Hematopoietic multipotent progenitor cell treated with erythropoietin and hydrocortisone succinate and interleukin-3 and kit ligand, for 15 days (in vitro differentiated cells): Measurements from ENCODE around the gene REXO4.
A peak's percentile ranks its signal among the peaks of the same experiment; 100 is the strongest.
"Not testable (repeated sequence)": the region's sequence is repeated elsewhere in the genome, so short reads cannot be mapped to it uniquely, and the experiment has no call there.

Source experiments
- DNase-seq: peaks from one replicate; pipeline ENCODE4 v3.0.0-alpha.2; 2015; ENCODE audit warnings: low spot score

Gene REXO4

GRCh38 chr9:133420392-133420827 is 2.6 kb upstream of the REXO4 start:
- DNase-seq = no peak

GRCh38 chr9:133419005-133419404 is 1.2 kb upstream of the REXO4 start:
- peak; percentile 23 for DNase-seq

DNA sequence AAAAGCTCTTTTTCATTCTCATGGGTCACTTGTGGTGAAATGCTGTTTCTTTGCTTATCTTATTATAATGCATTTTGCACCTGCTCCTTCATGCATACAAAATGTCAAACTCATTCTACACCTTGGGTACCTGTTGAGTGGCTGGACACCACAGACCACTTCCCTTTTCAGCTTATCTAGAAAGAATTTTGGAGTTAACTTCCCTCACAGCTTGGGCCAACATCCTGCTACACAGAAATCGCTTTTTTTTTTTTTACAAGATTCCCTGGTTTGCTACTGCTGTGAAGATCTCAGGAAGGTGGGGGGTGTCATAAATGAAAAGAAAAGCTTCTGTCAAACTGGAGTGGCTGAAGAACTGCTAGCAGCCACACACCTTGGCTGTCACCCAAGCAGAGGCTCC is 2.6 kb downstream of the REXO4 start:
- DNase-seq = no peak

- DNase-seq = no peak
Measured at GRCh38 chr9:133408042-133408441, 9.8 kb downstream of the REXO4 start.

GRCh38 chr9:133406480-133407307 is 11.1 kb downstream of the REXO4 start:
- DNase-seq = peak; percentile 76

- DNase-seq = no peak
Measured at GRCh38 chr9:133405508-133406438, 12.0 kb downstream of the REXO4 start.

GRCh38 chr9:133404454-133405002 is 13.3 kb downstream of the REXO4 start:
- no peak for DNase-seq

DNA sequence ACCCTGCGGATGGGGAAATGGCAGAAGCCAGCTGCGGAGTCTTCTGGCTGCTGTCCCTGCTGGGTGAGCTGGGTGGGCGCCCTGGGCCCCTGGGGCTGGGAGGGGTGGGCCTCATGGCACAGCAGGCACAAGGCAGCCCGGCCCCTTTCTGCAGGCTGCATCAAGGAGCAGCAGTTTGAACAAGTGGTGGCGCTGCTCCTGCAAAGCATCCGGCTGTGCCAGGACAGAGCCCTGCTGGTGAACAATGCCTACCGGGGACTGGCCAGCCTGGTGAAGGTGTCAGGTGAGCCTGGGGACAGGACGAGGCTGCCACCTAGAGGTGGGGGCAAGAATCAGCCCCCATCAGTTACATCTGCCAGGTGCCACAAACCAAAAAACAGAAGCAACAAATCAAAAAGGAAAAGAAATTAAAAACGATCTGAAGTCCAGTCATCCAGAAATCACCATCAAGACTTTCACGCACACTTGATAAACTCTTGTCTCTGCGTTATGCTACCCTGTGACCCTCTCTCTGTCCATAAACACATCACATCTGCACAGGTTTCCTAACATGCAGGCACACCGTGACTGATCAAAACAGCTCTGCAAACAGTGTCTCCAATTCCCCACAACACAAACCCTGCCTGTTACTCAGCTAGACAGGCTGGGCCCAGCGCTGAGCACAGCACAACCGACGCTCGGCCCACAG is 13.9 kb downstream of the REXO4 start:
- peak; percentile 62 for DNase-seq

DNA sequence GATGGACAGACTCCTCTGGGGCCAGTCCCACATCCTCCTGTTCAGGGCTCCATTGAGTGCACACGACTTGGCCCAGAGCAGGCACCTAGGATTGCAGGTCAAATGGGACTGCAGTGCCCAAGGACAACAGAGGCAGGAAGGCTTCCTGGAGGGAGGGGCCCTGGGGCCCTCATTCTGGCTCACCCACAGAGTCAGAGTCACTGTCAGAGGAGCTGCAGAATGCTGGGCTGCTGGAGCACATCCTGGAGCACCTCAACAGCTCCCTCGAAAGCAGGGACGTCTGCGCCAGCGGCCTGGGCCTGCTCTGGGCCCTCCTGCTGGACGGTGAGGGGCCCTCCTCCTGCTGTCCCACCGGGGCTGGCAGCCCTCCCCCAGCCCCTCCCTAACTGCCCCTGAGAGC is 15.1 kb downstream of the REXO4 start:
- no peak for DNase-seq

GRCh38 chr9:133401588-133401987 is 16.2 kb downstream of the REXO4 start:
- DNase-seq = no peak

GRCh38 chr9:133400292-133400691 is 17.5 kb downstream of the REXO4 start:
- no peak for DNase-seq

GRCh38 chr9:133397895-133398294 is 19.9 kb downstream of the REXO4 start:
- DNase-seq = no peak

GRCh38 chr9:133397370-133397769 is 20.4 kb downstream of the REXO4 start:
- no peak for DNase-seq

DNA sequence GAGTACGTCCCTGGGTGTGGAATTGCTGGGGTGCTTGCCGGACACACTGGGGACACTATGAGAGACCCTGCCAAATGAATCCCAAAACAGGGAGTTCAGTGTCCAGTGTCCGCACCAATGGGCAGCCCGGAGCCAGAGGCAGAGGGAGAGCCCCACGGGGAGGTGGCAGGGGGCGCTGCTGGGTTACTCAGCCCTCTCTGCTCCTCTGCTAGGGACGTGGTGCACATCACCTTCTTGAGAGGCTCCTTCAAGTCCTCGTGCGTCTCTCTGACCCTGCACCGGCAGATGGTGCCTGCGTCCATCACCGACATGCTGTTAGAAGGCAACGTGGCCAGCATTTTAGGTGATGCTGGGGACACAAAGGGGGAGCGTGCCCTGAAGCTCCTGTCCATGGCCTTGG is 20.9 kb downstream of the REXO4 start:
- no peak for DNase-seq

- no peak for DNase-seq
Measured at GRCh38 chr9:133394687-133395271, 23.0 kb downstream of the REXO4 start.

GRCh38 chr9:133393399-133393798 is 24.4 kb downstream of the REXO4 start:
- DNase-seq = no peak

GRCh38 chr9:133392308-133392707 is 25.5 kb downstream of the REXO4 start:
- DNase-seq = not testable (repeated sequence)

DNA sequence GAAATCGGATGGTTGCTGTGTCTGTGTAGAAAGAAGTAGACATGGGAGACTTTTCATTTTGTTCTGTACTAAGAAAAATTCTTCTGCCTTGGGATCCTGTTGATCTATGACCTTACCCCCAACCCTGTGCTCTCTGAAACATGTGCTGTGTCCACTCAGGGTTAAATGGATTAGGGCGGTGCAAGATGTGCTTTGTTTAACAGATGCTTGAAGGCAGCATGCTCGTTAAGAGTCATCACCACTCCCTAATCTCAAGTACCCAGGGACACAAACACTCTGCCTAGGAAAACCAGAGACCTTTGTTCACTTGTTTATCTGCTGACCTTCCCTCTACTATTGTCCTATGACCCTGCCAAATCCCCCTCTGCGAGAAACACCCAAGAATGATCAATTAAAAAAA is 26.4 kb downstream of the REXO4 start:
- DNase-seq = not testable (repeated sequence)

DNA sequence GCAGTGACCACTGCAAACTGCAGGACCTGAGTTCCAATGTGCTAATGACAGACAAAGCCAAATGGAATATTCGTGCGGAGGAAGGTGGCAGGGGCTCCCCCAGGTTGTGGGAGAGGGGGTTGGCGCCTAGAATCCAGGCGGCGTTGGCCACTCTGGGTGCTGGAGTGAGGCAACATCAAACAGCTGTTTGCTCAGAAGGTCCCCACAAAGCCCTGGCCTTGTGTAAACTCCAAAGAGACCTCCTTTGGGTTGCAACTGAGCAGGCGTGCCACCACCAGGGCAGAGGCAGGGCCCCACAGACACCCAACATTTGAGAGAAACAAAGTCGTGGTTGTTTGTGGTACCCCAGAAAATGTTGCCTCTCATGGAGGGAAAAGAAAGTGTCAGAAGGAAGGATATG is 27.1 kb downstream of the REXO4 start:
- DNase-seq = no peak

DNA sequence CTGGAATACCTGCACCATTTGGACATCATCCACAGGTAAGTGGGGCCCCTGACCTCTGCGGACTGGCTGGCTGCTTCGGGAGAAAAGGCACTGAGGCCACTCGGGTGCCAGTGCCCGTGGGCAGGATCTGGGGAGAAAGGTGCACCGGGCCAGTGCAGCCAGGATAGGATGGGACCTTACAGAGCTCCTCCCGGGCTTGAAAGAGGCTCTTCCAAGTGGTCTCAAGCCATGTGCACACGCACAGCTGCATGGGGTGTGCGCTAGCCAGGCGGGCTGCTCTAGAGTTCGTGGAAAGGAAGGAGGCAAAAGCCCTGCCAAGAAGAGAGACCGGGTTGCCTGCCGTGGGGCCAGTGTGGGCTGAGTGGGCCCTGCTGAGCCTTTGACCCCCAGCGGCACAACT is 28.2 kb downstream of the REXO4 start:
- no peak for DNase-seq

- no peak for DNase-seq
Measured at GRCh38 chr9:133389025-133389557, 28.7 kb downstream of the REXO4 start.
